ENCODE results near the gene TMEM132C.

- TF ChIP-seq CTCF (IDR thresholded peaks at IDR 0.05) (no peak), EP300 (IDR thresholded peaks at IDR 0.05) (no peak), POLR2A (IDR thresholded peaks at IDR 0.05) (no peak), POLR2AphosphoS5 (IDR thresholded peaks at IDR 0.05) (no peak)
Observed at GRCh38 chr12:128305336-128305892, 38.4 kb downstream of the TMEM132C start.
